Forelimb muscle (tissue), 1 donor: ENCODE data around the gene SLC35F3. TPM values are rescaled to one million over a fixed set of nuclear protein-coding genes. Genes with fewer than 3 reads are reported as not detected.

Source experiments
- DNase-seq: peaks from one replicate; pipeline ENCODE4 v3.0.0-alpha.2; 2013; ENCODE audit warnings: low read depth
- polyA plus RNA-seq: library from polyadenylated mRNA; unstranded; fragments of 120-200 nt; gene quantifications from one replicate; pipeline ENCODE4 v1.2.1, GENCODE V29; 2013; ENCODE audit not compliant: insufficient read length

The SLC35F3 gene
- polyA plus RNA-seq, 1 donor: 0.53 TPM

DNA sequence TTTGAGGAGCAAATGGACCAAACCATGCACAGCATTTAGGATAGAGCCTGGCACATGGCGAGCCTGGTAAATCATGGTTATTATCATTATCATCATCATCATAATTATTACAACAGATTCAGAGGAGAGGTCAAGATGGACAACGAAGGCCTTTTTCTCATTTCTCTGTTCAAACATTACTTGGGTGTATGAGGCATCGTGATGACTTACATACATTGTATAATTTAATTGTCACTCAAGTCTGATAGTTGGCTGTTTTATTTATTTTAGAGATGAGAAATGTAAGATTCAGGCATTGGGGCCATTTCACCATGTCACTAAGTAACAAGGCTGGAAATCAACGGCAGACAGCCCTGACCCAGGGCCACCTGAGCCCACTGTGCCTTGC is 68.1 kb downstream of the SLC35F3 start:
- no peak for DNase-seq

DNA sequence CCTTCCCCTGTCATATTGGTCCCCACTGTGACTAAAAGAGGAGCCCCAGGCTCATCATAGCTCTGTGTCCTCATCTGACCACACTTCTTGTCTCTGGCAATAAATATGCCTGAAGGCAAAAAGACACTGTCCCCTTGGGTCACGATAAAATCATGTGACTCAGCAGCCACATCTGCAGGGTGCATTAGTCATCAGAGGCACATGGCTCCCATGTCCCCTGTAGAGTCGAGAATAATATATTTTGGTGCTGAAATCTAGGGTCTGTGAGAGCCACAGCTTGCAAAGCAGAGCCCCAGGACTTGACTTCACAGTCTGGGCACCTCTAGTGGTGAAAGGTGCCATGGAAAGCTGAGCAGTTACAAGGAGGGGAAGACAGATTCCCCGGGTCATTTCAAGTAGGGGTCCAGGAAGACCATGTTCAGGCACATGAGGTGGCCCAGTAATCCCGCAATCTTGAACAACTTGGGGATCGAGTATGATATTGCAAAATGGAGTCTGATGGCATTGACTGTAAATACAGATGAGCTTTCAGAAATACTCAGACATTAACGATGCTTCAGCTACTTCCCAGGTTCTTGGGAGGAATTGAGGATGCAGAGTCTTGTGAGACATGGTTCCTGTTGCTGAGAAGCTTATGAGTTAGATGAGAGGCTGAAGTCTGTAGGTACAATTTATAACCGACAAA is 68.6 kb downstream of the SLC35F3 start:
- DNase-seq: no peak

DNA sequence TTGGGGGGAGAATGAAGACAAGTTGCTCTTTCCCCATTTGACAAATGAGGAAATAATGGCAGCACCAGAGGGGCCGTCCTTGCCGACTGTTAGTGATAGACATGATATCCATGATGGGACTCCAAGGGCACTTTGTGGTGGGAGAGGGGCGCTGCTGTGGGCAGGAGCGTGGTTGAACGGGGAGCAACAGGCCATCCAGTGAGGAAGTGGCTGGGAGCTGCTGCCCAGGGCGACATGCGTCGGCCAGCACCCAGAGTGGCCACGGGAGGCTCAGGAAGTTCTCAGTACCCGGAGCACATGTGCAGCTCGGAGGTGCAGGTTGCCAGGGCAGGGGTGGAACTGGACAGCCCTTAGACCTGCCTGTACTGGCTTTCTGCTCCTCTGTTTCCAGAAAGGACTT is 71.0 kb downstream of the SLC35F3 start:
- no peak for DNase-seq

DNA sequence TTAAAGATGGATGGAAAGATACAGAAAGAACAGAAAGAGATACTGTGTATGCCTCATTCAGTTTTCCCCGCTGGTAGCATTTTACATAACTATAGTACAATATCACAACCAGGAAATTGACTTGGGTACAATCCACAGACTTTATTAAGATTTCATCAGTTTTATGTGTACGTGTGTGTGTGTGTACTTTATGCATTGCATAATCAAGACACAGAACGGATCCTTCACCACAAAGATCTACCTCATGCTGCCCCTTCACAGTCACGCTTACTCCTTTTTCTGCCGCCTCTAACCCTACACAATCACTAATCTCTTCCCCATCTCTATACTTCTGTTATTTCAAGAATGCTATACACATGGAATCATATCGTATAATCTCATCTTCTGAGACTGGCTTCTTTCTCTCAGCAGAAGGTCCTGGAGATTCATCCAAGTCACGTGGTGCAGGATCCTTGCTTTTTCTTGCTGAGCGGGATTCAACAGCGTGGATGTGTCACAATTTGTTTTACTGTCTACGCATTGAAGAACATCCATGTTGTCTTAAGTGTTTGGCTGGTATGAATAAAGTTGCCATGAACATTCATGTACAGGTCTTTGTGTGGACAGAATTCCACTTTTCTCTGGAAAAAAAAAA is 76.7 kb downstream of the SLC35F3 start:
- DNase-seq: no peak

- no peak for DNase-seq
Observed at GRCh38 chr1:233982827-233983518, 78.5 kb downstream of the SLC35F3 start.

GRCh38 chr1:233983811-233984210 is 79.3 kb downstream of the SLC35F3 start:
- no peak for DNase-seq

DNA sequence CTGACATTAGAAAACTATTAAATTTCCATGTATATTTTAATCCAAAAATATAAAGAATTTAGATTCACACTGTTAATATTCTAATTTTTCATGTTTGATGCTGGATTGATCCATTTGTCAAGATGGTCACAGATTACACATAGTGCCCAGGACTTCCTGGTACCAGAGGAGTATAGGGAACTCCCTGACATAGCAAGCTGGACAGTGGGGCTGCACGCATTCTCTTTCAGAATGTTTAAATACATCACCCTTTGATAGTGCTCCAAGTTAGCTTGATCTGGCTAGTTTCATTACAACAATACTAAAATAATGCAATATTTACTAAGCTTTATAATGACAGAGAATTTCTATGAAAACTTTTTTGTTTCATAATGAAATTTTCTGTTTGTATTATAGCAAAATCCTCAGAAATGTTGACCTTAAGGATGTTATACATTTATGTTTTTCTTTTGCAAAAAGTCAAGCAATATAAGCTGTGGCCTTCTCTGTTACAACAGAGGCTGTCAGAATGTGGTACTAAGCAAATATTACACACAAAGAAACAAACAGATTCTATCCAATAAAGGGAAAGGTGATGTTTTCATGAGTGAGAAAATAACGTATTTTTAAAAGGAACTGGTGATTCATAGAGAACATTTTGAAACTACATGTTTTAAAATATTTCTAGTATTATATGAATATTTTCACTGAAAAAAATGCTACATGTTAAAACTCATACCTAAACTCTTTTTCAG is 84.7 kb downstream of the SLC35F3 start:
- no peak for DNase-seq

- DNase-seq: no peak
Observed at GRCh38 chr1:233990486-233990885, 86.0 kb downstream of the SLC35F3 start.

- no peak for DNase-seq
Observed at GRCh38 chr1:233993651-233994050, 89.2 kb downstream of the SLC35F3 start.

DNA sequence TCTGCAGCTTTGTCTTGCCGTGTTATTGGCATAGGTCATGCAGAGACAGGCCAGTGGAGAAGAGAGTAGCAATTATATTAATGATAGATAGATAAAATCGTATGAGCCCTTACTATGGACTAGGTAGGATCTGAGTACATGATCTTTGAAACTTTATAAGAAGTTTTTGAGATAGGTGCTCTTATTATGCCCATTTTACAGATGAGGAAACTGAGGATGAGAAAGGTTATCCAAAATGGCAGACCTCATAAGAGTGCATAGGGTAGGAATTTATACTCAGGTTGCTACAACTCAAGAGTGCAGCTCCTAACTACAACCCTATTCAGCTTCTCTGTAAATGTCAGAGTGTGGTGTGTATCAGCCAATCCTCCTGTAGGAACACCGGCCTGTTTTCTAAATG is 89.6 kb downstream of the SLC35F3 start:
- DNase-seq: no peak

- DNase-seq: no peak
Observed at GRCh38 chr1:233998456-233998855, 94.0 kb downstream of the SLC35F3 start.

DNA sequence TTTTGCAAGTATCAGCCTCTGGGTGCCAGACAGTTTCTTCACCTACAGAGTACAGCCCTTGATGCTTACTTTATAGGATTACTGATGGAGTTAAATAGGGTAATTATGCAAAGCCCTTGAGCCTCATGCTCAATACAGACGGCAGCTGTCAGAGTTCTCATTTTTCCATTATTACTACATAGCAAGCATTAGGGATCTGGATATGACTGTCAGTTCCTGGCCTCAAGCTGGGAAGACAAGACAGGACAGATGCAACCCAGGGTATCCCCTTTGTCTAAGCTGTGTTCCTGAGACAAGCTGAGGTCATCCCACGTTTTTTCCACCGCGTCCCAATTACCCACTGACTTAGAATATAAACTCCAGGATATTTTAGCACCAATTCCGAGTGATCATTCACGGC is 94.4 kb downstream of the SLC35F3 start:
- DNase-seq: no peak

- no peak for DNase-seq
Observed at GRCh38 chr1:234000557-234001041, 96.1 kb downstream of the SLC35F3 start.

- no peak for DNase-seq
Observed at GRCh38 chr1:234001817-234002216, 97.3 kb downstream of the SLC35F3 start.

DNA sequence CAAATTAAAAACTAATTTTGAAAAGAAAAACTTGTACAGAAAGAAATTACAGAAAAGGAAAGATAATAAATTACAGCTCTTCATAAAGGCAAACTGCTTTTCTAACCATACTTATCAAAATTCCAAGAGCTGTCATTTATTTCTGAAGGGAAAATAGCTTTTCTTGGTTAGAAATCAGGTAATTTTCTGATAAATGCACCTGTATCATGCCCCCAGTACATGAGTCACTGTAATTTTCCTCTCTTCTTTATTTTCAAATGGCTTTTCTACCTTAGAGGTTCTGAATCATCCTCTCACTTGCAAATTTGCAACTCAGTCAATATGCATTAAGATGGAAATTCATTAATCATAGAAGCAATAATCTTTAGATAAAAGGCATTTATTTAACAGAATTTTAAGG is 100.1 kb downstream of the SLC35F3 start:
- no peak for DNase-seq

GRCh38 chr1:234007684-234008083 is 103.2 kb downstream of the SLC35F3 start:
- no peak for DNase-seq

GRCh38 chr1:234008591-234008990 is 104.1 kb downstream of the SLC35F3 start:
- DNase-seq: no peak

- DNase-seq: no peak
Observed at GRCh38 chr1:234009668-234010067, 105.2 kb downstream of the SLC35F3 start.

GRCh38 chr1:234014208-234014607 is 109.7 kb downstream of the SLC35F3 start:
- DNase-seq: no peak

DNA sequence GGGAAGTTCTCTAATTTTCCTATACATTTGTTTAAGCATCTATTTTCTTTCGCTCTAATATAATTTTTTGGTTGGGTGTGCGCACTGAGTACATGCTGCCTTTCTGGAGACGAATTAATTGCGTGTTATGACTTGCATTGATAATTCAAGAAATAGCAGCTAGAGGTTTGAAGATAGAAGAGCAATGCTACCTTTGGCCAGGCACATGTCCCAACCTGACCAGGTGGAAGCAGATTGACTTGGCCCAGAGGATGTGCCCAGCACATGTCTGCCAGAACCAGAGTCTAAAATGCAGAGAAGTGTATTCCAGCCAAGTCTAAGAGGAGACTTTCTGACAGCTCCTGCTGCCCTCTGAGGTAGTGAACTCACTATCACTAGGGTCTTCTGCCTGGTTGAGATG is 114.3 kb downstream of the SLC35F3 start:
- no peak for DNase-seq

- no peak for DNase-seq
Observed at GRCh38 chr1:234019387-234019786, 114.9 kb downstream of the SLC35F3 start.

GRCh38 chr1:234022302-234022701 is 117.8 kb downstream of the SLC35F3 start:
- DNase-seq: no peak
